Gastrocnemius medialis (tissue), 4 donors: ENCODE results near the gene LYPD6B. TPM values are rescaled to one million over a fixed set of nuclear protein-coding genes. Genes with fewer than 3 reads are reported as not detected.

Experiments used
- ATAC-seq, 2 donors: fragments of 150-250 bp; one replicate each; pipeline ENCODE4 v1.9.1; 2016
- DNase-seq, 2 donors: peaks; one replicate each; pipeline ENCODE4 v3.0.0-alpha.2; 2019
- H3K27ac ChIP-seq, 4 donors: fragments of 200-600 bp; sonication (generic); 1 replicate in 1 of 4; 2 replicates in 3 of 4; pipeline ENCODE4 v1.5.1; 2016 to 2018; ENCODE audit warnings: mild to moderate bottlenecking in 2 of 4, moderate library complexity in 1 of 4
- H3K27me3 ChIP-seq, 3 donors: fragments of 200-600 bp; sonication (generic) in 2 of 3; 1 replicate in 1 of 3; 2 replicates in 2 of 3; pipeline versions ENCODE4 v1.5.1 to v1.6.0; 2016 to 2019; ENCODE audit warnings: mild to moderate bottlenecking in 1 of 3, moderate library complexity in 1 of 3
- H3K36me3 ChIP-seq, 2 donors: fragments of 200-600 bp; sonication (generic) in 1 of 2; one replicate each; pipeline ENCODE4 v1.5.1; 2017 to 2018
- H3K4me1 ChIP-seq, 2 donors: fragments of 200-600 bp; sonication (generic) in 1 of 2; one replicate each; pipeline ENCODE4 v1.5.1; 2016 to 2017; ENCODE audit warnings: mild to moderate bottlenecking in 2 of 2
- H3K4me3 ChIP-seq, 4 donors: fragments of 200-600 bp; sonication (generic) in 3 of 4; 1 replicate in 1 of 4; 2 replicates in 3 of 4; pipeline ENCODE4 v1.5.1; 2016 to 2019; ENCODE audit warnings: mild to moderate bottlenecking in 2 of 4
- H3K9me3 ChIP-seq, 3 donors: fragments of 200-600 bp; sonication (generic) in 2 of 3; 1 replicate in 1 of 3; 2 replicates in 2 of 3; pipeline ENCODE4 v1.5.1; 2016 to 2019
- CTCF ChIP-seq, 5 experiments: fragments of 450-650 bp in 3 of 5; fragments of 200-600 bp in 2 of 5; sonication (generic) in 2 of 5; IDR thresholded peaks in 4 of 5; conservative IDR thresholded peaks in 1 of 5; 1 replicate in 4 of 5; 2 replicates in 1 of 5; pipeline ENCODE4 v1.5.1; 2016 to 2019; ENCODE audit warnings: antibody characterized with exemption in 5 of 5, mild to moderate bottlenecking in 3 of 5, moderate library complexity in 3 of 5
- POLR2A ChIP-seq, 2 donors: fragments of 450-650 bp; IDR thresholded peaks; one replicate each; pipeline ENCODE4 v1.6.1; 2017; ENCODE audit warnings: antibody characterized with exemption in 2 of 2, mild to moderate bottlenecking in 2 of 2, moderate library complexity in 2 of 2
- in situ Hi-C, 4 donors: fragments of 200-750 bp; cut with MboI; loops; one replicate each; pipeline versions ENCODE4 v1.15.0 to v1.8.0; 2017; ENCODE audit warnings: low sequenced_read_pairs in 4 of 4
- intact Hi-C: fragments of 100-400 bp; cut with DNase I; formaldehyde crosslinking; loops from one replicate; pipeline ENCODE4 v1.15.1; 2023; ENCODE audit warnings: low total_unique reads
- total RNA-seq, 4 donors: library from RNA; depleted of rRNA; stranded (reverse); fragments of >200 nt; gene quantifications; one replicate each; pipeline versions ENCODE4 v1.1.0 to v1.2.3, GENCODE V29; 2016

The LYPD6B gene
- total RNA-seq, 4 donors from 2014 or later = not detected

DNA sequence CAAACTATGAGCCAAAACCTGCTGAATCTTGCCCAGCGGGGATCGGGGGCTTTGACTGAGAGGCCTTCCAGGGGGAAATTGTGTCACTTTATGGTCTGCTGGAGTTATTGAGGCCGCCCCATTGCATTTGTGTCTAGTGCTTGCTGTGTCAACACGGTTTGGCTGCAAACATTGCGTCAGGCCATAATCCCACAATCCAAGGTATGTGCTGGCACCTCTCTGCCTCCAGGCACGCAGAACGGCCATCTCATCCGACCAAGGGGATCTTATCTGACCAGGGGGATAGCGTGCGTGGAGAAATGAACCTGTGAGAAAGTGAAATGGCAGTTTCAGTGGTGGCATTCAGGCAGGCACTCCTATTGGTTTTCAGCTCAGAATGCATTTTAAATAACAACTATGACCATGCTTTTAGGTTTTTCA lies 18.1 kb upstream of the LYPD6B start:
- Histone ChIP-seq H3K27ac (no peak overlapping the region), H3K27me3 (no peaks in the 10 kb centered on the region), H3K36me3 (no peaks in the 10 kb centered on the region), H3K9me3 (no peaks in the 10 kb centered on the region), H3K4me1 (no peaks in the 10 kb centered on the region), H3K4me3 (no peak overlapping the region)
- intact Hi-C loops = no loop called here
- TF ChIP-seq POLR2A (IDR thresholded peaks at IDR 0.05) (no peak), CTCF (IDR thresholded peaks at IDR 0.05 in 4 of 5, conservative IDR thresholded peaks at IDR 0.05 in 1 of 5) (no peak)
- in situ Hi-C loops = no loop called here
- DNase-seq (no peak), ATAC-seq (no peak)

DNA sequence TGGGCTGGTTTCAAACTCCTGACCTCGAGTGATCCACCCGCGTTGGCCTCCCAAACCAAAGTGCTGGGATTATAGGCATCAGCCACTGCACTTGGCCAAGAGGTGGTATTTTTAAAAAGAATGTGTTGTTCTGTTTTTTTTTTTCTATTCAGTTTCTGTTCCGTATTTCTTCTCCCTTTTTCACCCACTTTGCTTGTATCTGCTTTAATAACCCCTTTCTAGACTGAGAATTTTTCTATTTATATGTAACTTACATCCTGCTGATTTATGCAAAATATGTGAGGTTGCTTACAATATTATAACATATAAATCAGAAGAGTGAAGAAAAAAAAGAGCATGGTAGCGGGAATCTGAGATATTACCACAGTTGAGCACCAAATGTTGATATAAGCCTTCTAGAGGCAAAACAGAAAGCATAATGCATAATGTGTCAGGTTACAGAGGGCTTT lies 17.2 kb upstream of the LYPD6B start:
- H3K36me3 ChIP-seq = no peaks in the 10 kb centered on the region
- H3K4me1 ChIP-seq = no peaks in the 10 kb centered on the region
- no peak overlapping the region for H3K27ac ChIP-seq
- intact Hi-C loops = no loop called here
- ATAC-seq (no peak), DNase-seq (no peak)
- no peak overlapping the region for H3K4me3 ChIP-seq
- TF ChIP-seq POLR2A (IDR thresholded peaks at IDR 0.05) (no peak), CTCF (IDR thresholded peaks at IDR 0.05 in 4 of 5, conservative IDR thresholded peaks at IDR 0.05 in 1 of 5) (no peak)
- in situ Hi-C loops = no loop called here
- H3K27me3 ChIP-seq = no peaks in the 10 kb centered on the region
- no peaks in the 10 kb centered on the region for H3K9me3 ChIP-seq

- Histone ChIP-seq H3K4me1 (no peaks in the 10 kb centered on the region), H3K27ac (no peak overlapping the region), H3K4me3 (no peak overlapping the region), H3K9me3 (no peaks in the 10 kb centered on the region), H3K27me3 (no peaks in the 10 kb centered on the region), H3K36me3 (no peaks in the 10 kb centered on the region)
- ATAC-seq = no peak
- in situ Hi-C loops (no loop called here), intact Hi-C loops (no loop called here)
- DNase-seq = no peak
- TF ChIP-seq CTCF (IDR thresholded peaks at IDR 0.05 in 4 of 5, conservative IDR thresholded peaks at IDR 0.05 in 1 of 5) (no peak), POLR2A (IDR thresholded peaks at IDR 0.05) (no peak)
Measured at GRCh38 chr2:149021761-149022160, 16.7 kb upstream of the LYPD6B start.

DNA sequence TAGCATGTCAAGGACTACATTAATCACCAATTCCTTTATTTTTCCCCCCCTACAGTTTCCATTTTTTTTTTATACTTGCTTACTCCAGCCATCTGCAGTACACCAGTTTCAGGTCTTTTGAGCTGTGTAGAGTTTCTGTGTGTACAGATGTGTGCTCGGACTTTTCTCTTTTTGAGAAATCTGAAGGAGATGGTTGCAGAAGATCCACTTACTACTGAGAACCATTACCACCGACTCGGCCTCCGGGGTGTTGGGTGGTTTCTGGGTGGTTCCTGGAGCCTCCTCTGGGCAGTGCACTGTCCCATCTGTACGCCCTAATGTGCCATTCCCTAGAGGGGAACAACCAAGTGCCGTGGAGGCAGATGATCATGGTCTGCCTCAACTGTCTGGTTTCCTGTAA lies 15.4 kb upstream of the LYPD6B start:
- DNase-seq (no peak), ATAC-seq (no peak)
- no peak overlapping the region for H3K4me3 ChIP-seq
- H3K9me3 ChIP-seq = no peaks in the 10 kb centered on the region
- no peak overlapping the region for H3K27ac ChIP-seq
- in situ Hi-C loops = no loop called here
- TF ChIP-seq POLR2A (IDR thresholded peaks at IDR 0.05) (no peak), CTCF (IDR thresholded peaks at IDR 0.05 in 4 of 5, conservative IDR thresholded peaks at IDR 0.05 in 1 of 5) (no peak)
- no peaks in the 10 kb centered on the region for H3K36me3 ChIP-seq
- intact Hi-C loops = no loop called here
- no peaks in the 10 kb centered on the region for H3K27me3 ChIP-seq
- H3K4me1 ChIP-seq = no peaks in the 10 kb centered on the region

- H3K27ac ChIP-seq = no peak overlapping the region
- in situ Hi-C loops = no loop called here
- H3K4me1 ChIP-seq = no peaks in the 10 kb centered on the region
- H3K4me3 ChIP-seq = no peak overlapping the region
- ATAC-seq (no peak), DNase-seq (no peak)
- peaks cover 0 to 4% (median 0%) of the 10 kb centered on the region in 3 donors for H3K27me3 ChIP-seq
- no peaks in the 10 kb centered on the region for H3K36me3 ChIP-seq
- H3K9me3 ChIP-seq = no peaks in the 10 kb centered on the region
- intact Hi-C loops = no loop called here
- TF ChIP-seq CTCF (IDR thresholded peaks at IDR 0.05 in 4 of 5, conservative IDR thresholded peaks at IDR 0.05 in 1 of 5) (no peak), POLR2A (IDR thresholded peaks at IDR 0.05) (no peak)
Measured at GRCh38 chr2:149027590-149028250, 10.8 kb upstream of the LYPD6B start.
